Stimulated activated naive CD8-positive, alpha-beta T cell treated with anti-CD3 and anti-CD28 coated beads, Interleukin-15, Interleukin-2, amounts not matched to agents 100 U/mL and 50 U/mL, for 24 hours (primary cell): ENCODE results near the gene EFHC2.
A peak's percentile ranks its signal among the peaks of the same experiment; 100 is the strongest.
"Not testable (repeated sequence)": the region's sequence is repeated elsewhere in the genome, so short reads cannot be mapped to it uniquely, and the experiment has no call there.

Source experiments
- ATAC-seq: fragments of 150-1000 bp; cut with Tn5 transposase; one replicate; pipeline ENCODE4 v1.10.0; 2021
- DNase-seq: peaks from one replicate; pipeline ENCODE4 v3.0.0; 2021

EFHC2 gene

GRCh38 chrX:44299177-44299576 lies 44.3 kb downstream of the EFHC2 start:
- no peak for ATAC-seq

GRCh38 chrX:44291468-44292092 lies 51.9 kb downstream of the EFHC2 start:
- no peak for ATAC-seq
- DNase-seq, result no peak

More at GRCh38 chrX:44299177-44299576, 44.3 kb downstream of the EFHC2 start:
- DNase-seq, result no peak

GRCh38 chrX:44290718-44291117 lies 52.8 kb downstream of the EFHC2 start:
- no peak for DNase-seq
- ATAC-seq, result no peak

- ATAC-seq, result no peak
- no peak for DNase-seq
Measured at GRCh38 chrX:44282753-44283152, 60.7 kb downstream of the EFHC2 start.

GRCh38 chrX:44280116-44280515 lies 63.4 kb downstream of the EFHC2 start:
- DNase-seq (no peak), ATAC-seq (no peak)

- DNase-seq (no peak), ATAC-seq (no peak)
Measured at GRCh38 chrX:44274096-44274495, 69.4 kb downstream of the EFHC2 start.

GRCh38 chrX:44267861-44268260 lies 75.6 kb downstream of the EFHC2 start:
- no peak for ATAC-seq

GRCh38 chrX:44267116-44267515 lies 76.4 kb downstream of the EFHC2 start:
- no peak for ATAC-seq
- no peak for DNase-seq

More at GRCh38 chrX:44267861-44268260, 75.6 kb downstream of the EFHC2 start:
- no peak for DNase-seq

GRCh38 chrX:44265559-44265958 lies 77.9 kb downstream of the EFHC2 start:
- no peak for ATAC-seq
- DNase-seq, result no peak

- DNase-seq (no peak), ATAC-seq (no peak)
Measured at GRCh38 chrX:44264936-44265335, 78.5 kb downstream of the EFHC2 start.

GRCh38 chrX:44261286-44261685 lies 82.2 kb downstream of the EFHC2 start:
- ATAC-seq, result no peak
- no peak for DNase-seq

GRCh38 chrX:44260609-44261008 lies 82.9 kb downstream of the EFHC2 start:
- ATAC-seq (no peak), DNase-seq (no peak)

GRCh38 chrX:44255742-44256141 lies 87.7 kb downstream of the EFHC2 start:
- ATAC-seq, DNase-seq: not testable (repeated sequence)

GRCh38 chrX:44253575-44253942 lies 89.9 kb downstream of the EFHC2 start:
- ATAC-seq (no peak), DNase-seq (no peak)

- ATAC-seq, result not testable (repeated sequence)
- DNase-seq, result peak; percentile 48
Measured at GRCh38 chrX:44252688-44253574, 90.5 kb downstream of the EFHC2 start.

GRCh38 chrX:44247468-44247867 lies 96.0 kb downstream of the EFHC2 start:
- no peak for DNase-seq
- ATAC-seq, result no peak

- ATAC-seq, result no peak
Measured at GRCh38 chrX:44246826-44247225, 96.6 kb downstream of the EFHC2 start.

GRCh38 chrX:44245733-44246132 lies 97.7 kb downstream of the EFHC2 start:
- peak; percentile 10 for DNase-seq
- no peak for ATAC-seq

More at GRCh38 chrX:44246826-44247225, 96.6 kb downstream of the EFHC2 start:
- no peak for DNase-seq

- ATAC-seq, result no peak
Measured at GRCh38 chrX:44244008-44244407, 99.5 kb downstream of the EFHC2 start.

GRCh38 chrX:44241546-44241945 lies 101.9 kb downstream of the EFHC2 start:
- ATAC-seq, result no peak
- no peak for DNase-seq

More at GRCh38 chrX:44244008-44244407, 99.5 kb downstream of the EFHC2 start:
- DNase-seq, result no peak

- DNase-seq (no peak), ATAC-seq (no peak)
Measured at GRCh38 chrX:44240036-44240435, 103.4 kb downstream of the EFHC2 start.

GRCh38 chrX:44239036-44239435 lies 104.4 kb downstream of the EFHC2 start:
- ATAC-seq (no peak), DNase-seq (no peak)

- ATAC-seq (no peak), DNase-seq (no peak)
Measured at GRCh38 chrX:44235534-44235933, 107.9 kb downstream of the EFHC2 start.
